HG03469 (cell line): ENCODE results near the gene MSI2.

Source experiments
- ATAC-seq: cut with Tn5 transposase; IDR thresholded peaks from one replicate; pipeline ENCODE4 v1.9.1; 2021; ENCODE audit warnings: mild to moderate bottlenecking, moderate library complexity, moderate number of reproducible peaks; ENCODE audit not compliant: unreplicated experiment

Gene MSI2

GRCh38 chr17:57245786-57246185, 10.5 kb upstream of the MSI2 start:
- ATAC-seq, result no peak

- ATAC-seq, result no peak
Observed at GRCh38 chr17:57246257-57246656, 10.1 kb upstream of the MSI2 start.

DNA sequence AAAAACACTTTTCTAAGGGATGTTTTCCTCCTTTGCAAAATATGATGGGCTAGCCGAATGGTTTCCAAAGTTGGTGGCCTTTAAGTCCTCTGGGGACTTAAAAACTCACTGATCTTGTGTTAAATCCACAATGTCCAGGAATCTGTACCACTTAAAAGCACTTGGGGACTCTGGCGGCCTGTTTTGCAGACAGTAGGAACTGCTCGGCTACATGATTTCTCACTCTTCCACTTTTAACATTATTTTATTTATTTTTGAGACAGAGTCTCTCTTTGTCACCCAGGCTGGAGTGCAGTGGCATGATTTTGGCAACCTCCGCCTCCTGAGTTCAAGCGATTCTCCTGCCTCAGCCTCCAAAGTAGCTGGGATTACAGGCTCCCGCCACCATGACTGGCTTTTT, 9.1 kb upstream of the MSI2 start:
- ATAC-seq, result no peak

DNA sequence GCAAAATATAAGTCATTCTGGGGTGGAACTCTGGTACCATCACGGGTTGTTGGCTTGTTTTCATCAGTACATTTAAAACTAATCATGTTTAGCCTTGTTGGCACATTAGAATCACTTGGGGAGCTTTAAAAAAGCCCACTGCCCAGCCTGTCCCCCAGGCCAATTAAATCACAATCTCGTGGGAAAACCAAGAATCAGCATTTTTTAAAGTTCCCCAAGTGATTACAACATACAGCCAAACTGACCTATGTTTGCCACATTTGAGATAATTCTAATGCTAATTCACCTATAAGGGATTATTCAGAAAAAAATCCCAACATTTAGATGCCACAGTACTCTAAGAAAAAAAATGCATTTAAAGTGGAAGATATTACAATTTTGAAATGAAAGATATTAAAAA, 8.4 kb upstream of the MSI2 start:
- no peak for ATAC-seq

DNA sequence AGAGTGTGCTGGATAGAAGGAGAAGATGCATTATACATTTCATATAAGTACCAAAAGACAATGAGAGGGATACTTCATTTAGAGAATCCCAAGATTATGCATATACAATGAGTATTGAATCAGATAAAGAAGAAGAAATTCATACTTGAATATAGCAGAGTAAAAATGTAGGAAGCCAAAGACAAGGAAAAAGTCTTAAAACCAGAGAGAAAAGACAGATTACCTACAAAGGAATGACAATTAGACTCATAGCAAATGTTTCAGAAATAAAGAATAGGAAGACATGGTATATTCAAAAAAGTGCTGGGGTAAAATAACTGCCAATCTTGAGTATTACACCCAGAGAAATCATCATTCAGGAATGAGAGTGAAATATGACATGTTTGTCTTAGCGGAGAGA, 6.8 kb upstream of the MSI2 start:
- ATAC-seq, result no peak

DNA sequence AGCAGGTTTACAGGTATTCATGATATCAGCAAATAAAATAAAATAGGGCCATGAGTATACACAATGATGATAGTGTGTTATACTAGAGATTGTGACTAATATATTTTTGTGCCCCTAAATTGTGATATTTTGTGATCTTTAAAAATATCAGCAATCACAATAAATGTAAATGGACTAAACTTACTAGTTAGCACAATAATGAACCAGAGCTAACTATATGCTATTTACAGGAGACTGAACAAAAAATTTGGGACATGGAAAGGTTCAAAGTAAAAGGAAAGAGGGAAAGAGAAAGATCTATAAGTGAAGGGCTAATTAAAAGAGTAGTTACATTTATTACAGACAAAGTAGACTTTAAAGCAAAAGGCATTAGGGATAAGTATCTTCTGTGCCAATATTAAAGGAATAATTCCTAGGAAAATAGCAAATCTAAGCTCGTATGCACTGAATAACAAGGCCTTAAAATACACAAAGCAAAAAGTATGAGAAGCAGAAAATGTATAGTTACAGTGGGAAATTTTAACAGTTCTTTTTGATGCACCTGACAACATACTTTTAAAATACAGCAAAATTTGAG, 5.0 kb upstream of the MSI2 start:
- no peak for ATAC-seq

DNA sequence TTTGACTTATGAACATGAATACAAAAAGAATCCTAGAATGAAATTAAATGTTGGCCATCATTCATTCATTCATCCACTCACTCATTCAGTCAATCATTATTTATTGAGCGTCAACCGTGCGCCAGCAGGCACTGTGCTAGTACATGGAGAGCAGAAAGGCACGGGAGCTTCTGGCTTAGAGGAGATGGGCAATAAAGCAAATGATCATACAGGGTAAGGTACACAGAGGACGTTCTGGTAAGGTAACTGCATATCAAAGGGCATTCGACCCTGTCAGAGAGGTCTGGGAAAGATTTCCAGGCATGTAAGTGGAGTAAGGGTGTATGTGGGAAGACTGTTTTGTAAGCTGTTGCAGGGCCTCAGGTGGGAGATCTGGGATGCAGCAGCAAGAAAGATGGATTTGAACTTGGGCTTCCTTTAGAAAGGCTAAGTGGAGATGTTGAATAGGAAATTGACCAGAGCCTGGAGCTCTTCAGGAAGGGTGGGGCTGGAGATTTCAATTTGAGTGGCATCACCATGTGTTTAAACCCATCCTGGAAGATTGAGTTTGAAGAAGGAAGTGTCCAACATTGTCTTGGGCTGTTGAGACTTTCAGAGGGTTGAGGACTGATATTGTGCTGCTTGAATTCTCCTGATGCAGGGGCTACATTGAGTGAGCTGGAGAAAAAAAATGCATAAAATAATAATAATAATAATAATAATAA, 2.8 kb upstream of the MSI2 start:
- ATAC-seq, result no peak

- no peak for ATAC-seq
Observed at GRCh38 chr17:57255182-57255775, 1.0 kb upstream of the MSI2 start.

- no peak for ATAC-seq
Observed at GRCh38 chr17:57256708-57257112, 387 bp downstream of the MSI2 start.

- ATAC-seq, result no peak
Observed at GRCh38 chr17:57257195-57257894, 1.0 kb downstream of the MSI2 start.

DNA sequence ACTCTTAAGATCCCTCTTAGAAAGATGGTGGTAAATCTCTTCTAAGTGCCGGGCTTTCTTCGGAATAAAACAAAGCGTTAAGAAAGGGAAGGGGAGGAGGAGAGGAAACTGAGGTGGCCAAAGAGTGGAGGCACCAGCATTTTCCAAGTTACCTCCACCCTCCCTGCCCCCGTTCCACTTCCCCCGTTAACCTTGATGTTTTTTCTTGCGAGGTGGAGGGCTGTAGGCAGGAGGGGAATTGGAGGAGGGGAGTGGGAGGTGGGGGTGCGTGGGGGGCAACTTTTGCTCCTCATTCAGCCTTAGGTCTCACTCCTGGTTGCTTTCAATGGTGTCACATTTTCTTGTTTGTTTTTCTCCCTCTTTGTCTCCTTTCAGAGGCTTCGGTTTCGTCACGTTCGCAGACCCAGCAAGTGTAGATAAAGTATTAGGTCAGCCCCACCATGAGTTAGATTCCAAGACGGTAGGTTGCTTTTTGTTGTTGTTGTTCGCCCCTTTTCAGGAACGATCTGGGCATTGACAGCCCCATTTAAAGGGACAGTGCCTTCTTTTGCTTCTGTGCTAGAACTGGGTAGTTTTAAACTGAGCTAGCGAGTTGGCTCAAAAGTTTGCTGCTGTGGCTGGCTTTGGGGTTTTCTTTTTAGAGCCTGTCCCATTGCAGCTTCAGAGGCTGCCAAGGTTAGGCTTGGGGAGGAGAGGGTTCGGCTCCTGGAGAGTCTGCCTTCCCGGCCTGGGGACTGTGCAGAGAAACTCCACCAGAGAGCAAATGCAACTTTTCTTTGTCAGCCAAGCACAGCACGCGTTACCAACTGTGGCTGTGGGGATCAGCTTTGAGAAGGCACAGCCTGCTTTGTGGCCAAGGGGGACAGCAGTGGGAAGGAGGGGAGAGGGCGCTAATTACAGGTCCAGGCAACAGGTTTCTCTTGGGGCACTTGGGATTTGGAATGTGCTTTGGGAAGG, 1.9 kb downstream of the MSI2 start:
- ATAC-seq, result no peak

DNA sequence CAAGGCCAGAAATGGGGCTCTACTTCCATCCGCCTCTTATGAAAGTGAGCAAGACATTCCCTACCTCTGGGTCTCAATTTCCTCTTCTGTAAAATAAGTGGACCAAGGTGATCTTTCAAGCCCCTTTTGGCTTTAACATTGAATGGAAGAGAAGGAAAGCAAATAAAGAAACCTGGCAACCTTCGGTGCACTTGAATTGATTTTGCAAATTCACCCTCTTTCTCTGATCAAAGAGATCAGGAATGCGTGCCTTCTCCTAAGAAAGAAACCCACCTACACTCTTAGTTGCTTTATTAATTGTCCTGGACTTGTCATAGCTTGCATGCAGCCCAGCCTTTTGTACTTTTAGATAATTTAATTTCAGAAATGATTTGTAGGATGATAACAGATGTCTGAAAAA, 3.0 kb downstream of the MSI2 start:
- no peak for ATAC-seq

GRCh38 chr17:57259817-57260216, 3.5 kb downstream of the MSI2 start:
- ATAC-seq, result no peak

DNA sequence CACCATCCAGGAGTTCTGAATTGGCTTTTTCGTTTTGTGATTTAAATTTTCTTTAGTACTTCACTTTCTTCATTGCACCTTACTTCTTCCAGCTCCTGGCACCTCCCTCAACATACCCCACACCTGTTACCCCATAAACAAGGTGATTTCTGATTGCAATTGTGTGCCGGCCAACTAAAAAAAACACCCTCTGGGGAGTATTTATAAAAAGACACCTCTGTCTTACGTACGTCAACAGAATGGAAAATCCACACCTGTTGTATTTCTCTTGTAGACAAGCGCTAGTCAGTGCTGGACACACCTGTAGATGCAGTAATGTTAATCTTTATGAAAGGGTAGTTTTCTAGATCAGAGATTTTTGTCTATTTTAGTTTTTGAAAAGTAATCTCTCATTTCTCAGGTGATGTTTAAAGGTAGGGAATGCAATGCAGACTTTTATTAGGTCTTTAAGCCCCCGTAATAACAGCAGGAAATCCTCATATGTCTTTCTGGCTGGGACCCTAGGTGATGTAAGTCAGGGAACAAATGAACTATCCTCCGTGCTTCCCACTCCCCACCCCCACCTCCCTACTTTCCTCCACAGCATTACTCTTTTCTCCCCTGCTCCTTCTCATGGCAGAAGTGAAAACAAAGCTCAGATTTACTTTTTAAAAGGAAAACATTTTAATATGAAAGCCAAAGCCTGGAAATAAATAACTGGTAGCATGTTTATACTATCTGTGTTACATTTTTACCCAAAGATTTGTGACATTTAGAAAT, 4.2 kb downstream of the MSI2 start:
- no peak for ATAC-seq

DNA sequence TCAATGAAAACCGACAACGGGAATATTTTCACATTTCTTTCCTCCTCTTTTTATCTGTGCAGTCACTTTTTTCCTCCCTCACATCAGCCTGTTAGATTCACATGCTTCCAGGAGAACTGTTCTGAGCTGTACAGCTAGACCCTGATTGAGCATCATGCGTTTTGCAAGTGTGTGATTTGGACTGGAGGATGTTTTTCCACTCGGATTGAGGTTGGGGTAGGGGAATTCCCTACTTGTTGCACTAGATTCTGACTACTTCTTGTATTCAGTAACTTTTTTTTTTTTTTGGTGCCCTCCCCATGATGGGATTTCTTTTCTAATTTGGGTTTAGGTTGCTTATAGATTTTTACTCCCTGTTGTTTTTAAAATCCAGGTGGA, 4.8 kb downstream of the MSI2 start:
- ATAC-seq, result no peak

DNA sequence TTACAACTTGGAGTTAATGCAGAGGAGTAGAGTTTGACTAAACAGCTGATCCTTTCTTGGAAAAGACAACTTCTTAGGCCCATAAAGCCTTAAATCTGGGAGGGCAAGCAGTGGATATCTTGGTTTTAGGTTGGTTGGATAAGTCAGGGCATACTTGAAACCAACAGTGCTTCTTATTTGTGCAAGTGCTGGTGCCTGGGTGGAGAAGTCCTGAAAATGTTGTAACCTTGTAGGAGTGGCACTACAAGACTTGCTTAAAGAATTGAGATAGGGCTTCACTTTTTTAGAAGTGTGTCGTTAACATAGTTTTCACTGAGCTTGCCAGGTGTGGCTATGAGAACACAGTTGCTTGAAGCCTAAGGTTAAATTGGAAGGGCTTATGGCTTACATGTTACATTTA, 6.2 kb downstream of the MSI2 start:
- no peak for ATAC-seq

- ATAC-seq, result no peak
Observed at GRCh38 chr17:57264250-57264649, 7.9 kb downstream of the MSI2 start.

GRCh38 chr17:57264776-57265175, 8.5 kb downstream of the MSI2 start:
- ATAC-seq, result no peak

GRCh38 chr17:57266902-57267311, 10.6 kb downstream of the MSI2 start:
- ATAC-seq, result no peak

DNA sequence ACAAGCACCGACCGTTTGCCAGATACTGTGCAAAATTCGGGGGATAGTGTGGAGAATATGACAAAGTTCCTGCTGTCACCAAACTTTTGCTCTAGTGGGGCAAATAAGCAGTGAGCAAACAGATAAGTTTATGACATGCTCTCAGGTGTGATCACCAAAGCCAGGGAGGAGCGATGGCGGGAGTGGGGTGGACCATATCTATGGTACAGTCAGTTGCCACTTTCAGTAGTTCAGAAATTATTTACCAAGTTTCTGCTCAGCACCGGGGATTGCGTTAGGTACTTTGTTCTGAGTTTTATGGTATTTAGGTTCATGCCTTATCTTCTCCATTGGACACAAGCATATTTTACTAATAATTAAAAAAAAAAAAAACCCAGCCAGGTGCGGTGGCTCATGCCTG, 11.9 kb downstream of the MSI2 start:
- no peak for ATAC-seq
